K562 (cell line): ENCODE results near the gene UBE2S. TPM values are rescaled to one million over a fixed set of nuclear protein-coding genes. Genes with fewer than 3 reads are reported as not detected.

Experiments
- ARID3A ChIP-seq: IDR thresholded peaks from 2 replicates; pipeline ENCODE4 v1.6.1; 2012; ENCODE audit warnings: low read depth, low read length, improper control_type of control experiment, borderline replicate concordance
- ARNT ChIP-seq, 2 experiments: fragments of 450-650 bp; IDR thresholded peaks; 2 replicates each; pipeline ENCODE4 v1.6.1; 2016; ENCODE audit warnings: mild to moderate bottlenecking in 1 of 2
- FIP1L1 ChIP-seq: fragments of 200-400 bp; formaldehyde crosslinking; IDR thresholded peaks from 2 replicates; pipeline ENCODE4 v1.6.1; 2018; ENCODE audit warnings: mild to moderate bottlenecking, low read depth, low read length; ENCODE audit not compliant: poor library complexity, severe bottlenecking
- FOXA1 ChIP-seq: fragments of 450-650 bp; IDR thresholded peaks from 2 replicates; pipeline ENCODE4 v1.6.1; 2016; ENCODE audit warnings: mild to moderate bottlenecking, borderline replicate concordance
- GABPB2 ChIP-seq: fragments of 250-450 bp; sonication (Bioruptor Pico); conservative IDR thresholded peaks from 2 replicates; pipeline ENCODE4 v1.5.1; 2021; ENCODE audit warnings: mild to moderate bottlenecking
- HDAC8 ChIP-seq: fragments of 450-650 bp; IDR thresholded peaks from 2 replicates; pipeline ENCODE4 v1.6.1; 2016; ENCODE audit warnings: mild to moderate bottlenecking, missing genetic modification characterization, moderate library complexity, missing compliant biosample characterization
- HLTF ChIP-seq: fragments of 450-650 bp; IDR thresholded peaks from 2 replicates; pipeline ENCODE4 v1.6.1; 2016
- MAX ChIP-seq: sonication (generic); formaldehyde crosslinking; IDR thresholded peaks from 2 replicates; pipeline ENCODE4 v1.9.0; 2022; ENCODE audit warnings: mild to moderate bottlenecking, missing genetic modification reagents
- MAZ ChIP-seq, 2 experiments: fragments of 450-650 bp in 1 of 2; sonication (generic) in 1 of 2; formaldehyde crosslinking; IDR thresholded peaks in 1 of 2; conservative IDR thresholded peaks in 1 of 2; 2 replicates each; pipeline versions ENCODE4 v1.4.0 to v1.5.0; 2020; ENCODE audit warnings: mild to moderate bottlenecking in 1 of 2, missing genetic modification reagents in 1 of 2
- NR2C2 ChIP-seq, 2 experiments: fragments of 200-800 bp in 1 of 2; sonication (Bioruptor generic) in 1 of 2; sonication (generic) in 1 of 2; formaldehyde crosslinking in 1 of 2; IDR thresholded peaks; 2 replicates each; pipeline versions ENCODE4 v1.6.1 to v1.8.0; 2016 to 2022; ENCODE audit warnings: mild to moderate bottlenecking in 1 of 2, missing compliant biosample characterization in 1 of 2, missing genetic modification characterization in 1 of 2, missing genetic modification reagents in 1 of 2
- NRF1 ChIP-seq, 2 experiments: fragments of 450-650 bp; IDR thresholded peaks in 1 of 2; conservative IDR thresholded peaks in 1 of 2; 2 replicates each; pipeline ENCODE4 v1.6.1; 2014; ENCODE audit warnings: mild to moderate bottlenecking in 2 of 2
- RFX5 ChIP-seq: IDR thresholded peaks from 2 replicates; pipeline ENCODE4 v1.6.1; 2011; ENCODE audit warnings: low read depth, mild to moderate bottlenecking, improper control_type of control experiment, low read length
- SAP30 ChIP-seq: fragments of 200-600 bp; sonication (generic); IDR thresholded peaks from 2 replicates; pipeline ENCODE4 v1.6.1; 2012; ENCODE audit warnings: borderline replicate concordance, low read depth, mild to moderate bottlenecking, moderate library complexity, low read length, control low read depth, inconsistent platforms; ENCODE audit not compliant: insufficient read depth, poor library complexity, severe bottlenecking
- TOE1 ChIP-seq, 2 experiments: fragments of 450-650 bp in 1 of 2; sonication (generic) in 1 of 2; formaldehyde crosslinking in 1 of 2; IDR thresholded peaks; 2 replicates each; pipeline versions ENCODE4 v1.7.1 to v1.8.0; 2016 to 2022; ENCODE audit warnings: borderline replicate concordance in 2 of 2, mild to moderate bottlenecking in 2 of 2, antibody characterized with exemption in 1 of 2, inconsistent platforms in 1 of 2, low read depth in 1 of 2, missing genetic modification reagents in 1 of 2, moderate library complexity in 1 of 2
- ZBTB12 ChIP-seq: fragments of 250-450 bp; sonication (Bioruptor Pico); IDR thresholded peaks from 2 replicates; pipeline ENCODE4 v1.4.0; 2020
- ZNF121 ChIP-seq: sonication (generic); formaldehyde crosslinking; conservative IDR thresholded peaks from 2 replicates; pipeline ENCODE4 v1.8.0; 2022; ENCODE audit warnings: missing genetic modification reagents
- ZNF609 ChIP-seq: sonication (generic); formaldehyde crosslinking; IDR thresholded peaks from 2 replicates; pipeline ENCODE4 v1.8.1; 2023; ENCODE audit warnings: missing genetic modification reagents, mild to moderate bottlenecking, borderline replicate concordance
- polyA plus RNA-seq, 8 experiments: library from polyadenylated mRNA; depleted of rRNA in 4 of 8; stranded (reverse) in 5 of 8; unstranded in 3 of 8; fragments of >200 nt; fragmentation: Nextera tagmentation in 2 of 8; fragmentation: Illumina TruSeq in 1 of 8; extraction: Ambion mirVana in 2 of 8; extraction: Trizol in 1 of 8; gene quantifications; 2 replicates each; pipeline versions ENCODE4 v1.2.1 to v1.2.3, GENCODE V29; 2011 to 2014; ENCODE audit warnings: inconsistent platforms in 1 of 8, missing spikeins in 1 of 8
- total RNA-seq, 7 experiments: library from RNA; depleted of rRNA in 6 of 7; stranded (reverse); fragments of >200 nt in 6 of 7; fragmentation: Illumina TruSeq in 2 of 7; extraction: Trizol in 2 of 7; gene quantifications; 2 replicates each; pipeline versions ENCODE4 v1.2.1 to v1.2.3, GENCODE V29; 2011 to 2021; ENCODE audit warnings: low replicate concordance in 1 of 7

The UBE2S gene
- total and polyA plus RNA-seq, 9 of the 15 experiments (the other 6 are each of a cell fraction or from before 2014, with no cell fraction given): 1.5 to 1,305 (median 157) TPM

GRCh38 chr19:55383279-55384130 lies 24.1 kb downstream of the UBE2S start (continued):
- no peak for TF ChIP-seq GABPB2 (CRISPR knock-in tag)
- no peak for TF ChIP-seq FIP1L1
- TF ChIP-seq TOE1 (IDR thresholded peaks at IDR 0.05; ENCODE audit: borderline replicate concordance): no peak
- no peak for TF ChIP-seq TOE1 (CRISPR knock-in tag; IDR thresholded peaks at IDR 0.05; ENCODE audit: borderline replicate concordance, low read depth)
- TF ChIP-seq MAX (CRISPR knock-in tag): peak; percentile 9; the same call in 1 of the 2 replicates
- no peak for TF ChIP-seq ZBTB12 (CRISPR knock-in tag)
- TF ChIP-seq NRF1 (conservative IDR thresholded peaks at IDR 0.05 in 1 of 2, IDR thresholded peaks at IDR 0.05 in 1 of 2): peak in 1 of 2 experiments; percentile 28; a peak in 2 of 4 replicates
- peak; percentile 71; the same call in 1 of the 2 replicates for TF ChIP-seq HLTF
- TF ChIP-seq NR2C2 (CRISPR knock-in tag; IDR thresholded peaks at IDR 0.05): 0 out of 2 replicates have a peak, but pooled peaks have one; percentile 45
- TF ChIP-seq NR2C2 (tag; IDR thresholded peaks at IDR 0.05): no peak
- TF ChIP-seq FOXA1: no peak
- no peak for TF ChIP-seq RFX5
- TF ChIP-seq ZNF609: no peak
- TF ChIP-seq MAZ (CRISPR knock-in tag; conservative IDR thresholded peaks at IDR 0.05 in 1 of 2, IDR thresholded peaks at IDR 0.05 in 1 of 2): no peak
- TF ChIP-seq ZNF121 (CRISPR knock-in tag): no peak
- TF ChIP-seq ARNT (IDR thresholded peaks at IDR 0.05): no peak
- no peak for TF ChIP-seq ARID3A
- TF ChIP-seq HDAC8 (tag): no peak
- no peak for TF ChIP-seq SAP30
